ENCODE data around the gene NDUFA7.

Gene NDUFA7

GRCh38 chr19:8321067-8321985 lies at the start of gene NDUFA7, which contains the start of gene RPS28:
TSS of gene NDUFA7 (minus strand) at chr19:8321375. CDS start at chr19:8321358, 17 bp downstream.
TSS of gene RPS28 (plus strand) at chr19:8321496. CDS start at chr19:8321531, 35 bp downstream.
- peaks cover 5% of the 10 kb centered on the region for H3K36me3 Mint-ChIP-seq (ENCODE audit: low read depth)
- peaks cover 4% of the 10 kb centered on the region for H3K27me3 Mint-ChIP-seq (ENCODE audit: low read depth, poor library complexity)
- peak; percentile 98 for DNase-seq
- TF ChIP-seq CTCF (IDR thresholded peaks at IDR 0.05): no peak
- H3K27ac Mint-ChIP-seq: peak within 1 kb of the TSS; percentile 98
- H3K4me1 Mint-ChIP-seq: peaks cover 40% of the 10 kb centered on the region
- peak within 1 kb of the TSS; percentile 100 for H3K4me3 Mint-ChIP-seq
- no peaks in the 10 kb centered on the region for H3K9me3 Mint-ChIP-seq

- H3K4me3 Mint-ChIP-seq: no peak overlapping the region
- peak overlapping the region; percentile 42 for H3K27ac Mint-ChIP-seq
- H3K9me3 Mint-ChIP-seq: no peaks in the 10 kb centered on the region
- TF ChIP-seq CTCF (IDR thresholded peaks at IDR 0.05): no peak
- peaks cover 39% of the 10 kb centered on the region for H3K4me1 Mint-ChIP-seq
- H3K36me3 Mint-ChIP-seq (ENCODE audit: low read depth): peaks cover 36% of the 10 kb centered on the region
- peaks cover 16% of the 10 kb centered on the region for H3K27me3 Mint-ChIP-seq (ENCODE audit: low read depth, poor library complexity)
- no peak for DNase-seq
Measured at GRCh38 chr19:8370176-8371010, 49.2 kb upstream of the NDUFA7 start.

- no peak for TF ChIP-seq CTCF (IDR thresholded peaks at IDR 0.05)
- DNase-seq: peak; percentile 67
- H3K9me3 Mint-ChIP-seq: peaks cover 4% of the 10 kb centered on the region
- peaks cover 15% of the 10 kb centered on the region for H3K36me3 Mint-ChIP-seq (ENCODE audit: low read depth)
- H3K4me3 Mint-ChIP-seq: peak overlapping the region; percentile 60
- no peak overlapping the region for H3K27ac Mint-ChIP-seq
- peaks cover 49% of the 10 kb centered on the region for H3K4me1 Mint-ChIP-seq
- H3K27me3 Mint-ChIP-seq (ENCODE audit: low read depth, poor library complexity): peaks cover 36% of the 10 kb centered on the region
Measured at GRCh38 chr19:8367327-8368001, 46.3 kb upstream of the NDUFA7 start.

- no peak for TF ChIP-seq CTCF (IDR thresholded peaks at IDR 0.05)
- peaks cover 4% of the 10 kb centered on the region for H3K9me3 Mint-ChIP-seq
- H3K27me3 Mint-ChIP-seq (ENCODE audit: low read depth, poor library complexity): peaks cover 42% of the 10 kb centered on the region
- no peak overlapping the region for H3K27ac Mint-ChIP-seq
- H3K36me3 Mint-ChIP-seq (ENCODE audit: low read depth): peaks cover 15% of the 10 kb centered on the region
- DNase-seq: no peak
- H3K4me1 Mint-ChIP-seq: peaks cover 49% of the 10 kb centered on the region
- no peak overlapping the region for H3K4me3 Mint-ChIP-seq
Measured at GRCh38 chr19:8366961-8367326, 45.8 kb upstream of the NDUFA7 start.

- H3K9me3 Mint-ChIP-seq: peaks cover 4% of the 10 kb centered on the region
- no peak for TF ChIP-seq CTCF (IDR thresholded peaks at IDR 0.05)
- peak overlapping the region; percentile 49 for H3K4me3 Mint-ChIP-seq
- H3K4me1 Mint-ChIP-seq: peaks cover 49% of the 10 kb centered on the region
- DNase-seq: no peak
- no peak overlapping the region for H3K27ac Mint-ChIP-seq
- H3K36me3 Mint-ChIP-seq (ENCODE audit: low read depth): peaks cover 15% of the 10 kb centered on the region
- H3K27me3 Mint-ChIP-seq (ENCODE audit: low read depth, poor library complexity): peaks cover 46% of the 10 kb centered on the region
Measured at GRCh38 chr19:8366121-8366581, 45.0 kb upstream of the NDUFA7 start.
